Adrenal gland (tissue), 5 donors: Measurements from ENCODE around the gene PRDM10.

ENCODE experiments used
- CTCF ChIP-seq, 6 experiments: fragments of 450-650 bp in 4 of 6; fragments of 200-600 bp in 2 of 6; sonication (generic) in 1 of 6; IDR thresholded peaks; 1 replicate in 5 of 6; 2 replicates in 1 of 6; pipeline versions ENCODE4 v1.5.1 to v1.8.0; 2016 to 2021; ENCODE audit warnings: antibody characterized with exemption in 6 of 6, mild to moderate bottlenecking in 2 of 6, moderate library complexity in 1 of 6
- POLR2A ChIP-seq, 2 donors: fragments of 450-650 bp; IDR thresholded peaks; one replicate each; pipeline ENCODE4 v1.6.1; 2017; ENCODE audit warnings: antibody characterized with exemption in 2 of 2, mild to moderate bottlenecking in 2 of 2, moderate library complexity in 1 of 2
- donor health status: DM: no; HTN: no; CAD: no.

DNA sequence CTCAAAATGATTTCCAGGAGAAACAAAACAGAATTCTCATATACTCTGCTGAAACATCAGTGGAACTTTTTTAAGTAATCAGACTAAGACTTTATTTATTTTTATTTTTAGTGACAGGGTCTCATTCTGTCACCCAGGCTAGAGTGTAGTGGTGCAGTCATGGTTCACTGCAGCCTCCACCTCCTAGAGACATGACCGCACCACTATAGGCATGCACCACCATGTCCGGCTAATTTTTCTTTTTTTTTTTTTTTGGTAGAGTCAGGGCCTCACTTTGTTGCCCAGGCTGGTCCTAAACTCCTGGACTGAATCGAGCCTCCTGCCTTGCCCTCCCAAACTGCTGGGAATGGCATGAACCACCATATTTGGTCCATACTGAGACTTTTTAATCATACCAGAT lies 42.9 kb downstream of the PRDM10 start:
- no peak for TF ChIP-seq CTCF (IDR thresholded peaks at IDR 0.05)
- no peak for TF ChIP-seq POLR2A (IDR thresholded peaks at IDR 0.05)
